ENCODE measurements around the gene MRPL52. TPM values are rescaled to one million over a fixed set of nuclear protein-coding genes. Genes with fewer than 3 reads are reported as not detected.
A peak's percentile ranks its signal among the peaks of the same experiment; 100 is the strongest.
"Not testable (repeated sequence)": the region's sequence is repeated elsewhere in the genome, so short reads cannot be mapped to it uniquely, and the experiment has no call there.

The MRPL52 gene
- polyA plus RNA-seq, 3 donors = 87.6 to 107 (median 93.7) TPM

DNA sequence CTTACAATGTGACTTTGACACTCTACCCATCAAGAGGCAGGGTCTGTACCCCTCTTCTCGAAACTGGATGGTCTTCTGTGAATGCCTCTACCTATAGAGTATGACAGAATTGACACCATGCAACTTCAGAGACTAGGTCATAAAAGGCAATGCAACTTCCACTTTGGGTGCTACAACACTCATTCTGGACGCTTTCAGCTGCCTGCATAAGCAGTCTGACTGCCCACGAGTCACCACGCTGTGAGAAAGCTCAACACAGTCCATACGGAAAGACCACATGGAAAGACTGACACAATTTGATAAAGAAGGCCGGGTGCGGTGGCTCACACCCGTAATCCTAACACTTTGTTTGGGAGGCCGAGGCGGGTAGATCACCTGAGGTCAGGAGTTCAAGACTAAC is 29.3 kb upstream of the MRPL52 start:
- DNase-seq = no peak

GRCh38 chr14:22801716-22802115 is 28.0 kb upstream of the MRPL52 start:
- no peak for DNase-seq

GRCh38 chr14:22802860-22803686 is 26.6 kb upstream of the MRPL52 start:
- no peak for DNase-seq

DNA sequence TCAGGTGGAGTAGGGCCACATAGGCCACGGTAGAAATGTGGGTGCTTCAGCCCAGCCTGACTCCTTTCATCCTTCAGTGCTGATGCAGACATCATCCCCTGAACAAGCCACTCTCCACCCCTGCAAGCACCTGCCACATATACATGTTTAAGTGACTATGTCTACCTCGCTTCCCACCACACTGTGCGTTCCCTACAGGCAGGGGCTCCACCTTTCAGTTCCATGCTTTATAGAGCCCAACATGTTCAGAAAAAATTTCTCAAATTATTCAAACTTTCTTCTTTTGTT is 26.1 kb upstream of the MRPL52 start:
- no peak for DNase-seq

- DNase-seq = not testable (repeated sequence)
Measured at GRCh38 chr14:22805235-22805634, 24.5 kb upstream of the MRPL52 start.

GRCh38 chr14:22807432-22808087 is 22.1 kb upstream of the MRPL52 start:
- DNase-seq = no peak

- DNase-seq = no peak
Measured at GRCh38 chr14:22808388-22809209, 21.1 kb upstream of the MRPL52 start.

GRCh38 chr14:22811722-22812121 is 18.0 kb upstream of the MRPL52 start:
- no peak for DNase-seq

DNA sequence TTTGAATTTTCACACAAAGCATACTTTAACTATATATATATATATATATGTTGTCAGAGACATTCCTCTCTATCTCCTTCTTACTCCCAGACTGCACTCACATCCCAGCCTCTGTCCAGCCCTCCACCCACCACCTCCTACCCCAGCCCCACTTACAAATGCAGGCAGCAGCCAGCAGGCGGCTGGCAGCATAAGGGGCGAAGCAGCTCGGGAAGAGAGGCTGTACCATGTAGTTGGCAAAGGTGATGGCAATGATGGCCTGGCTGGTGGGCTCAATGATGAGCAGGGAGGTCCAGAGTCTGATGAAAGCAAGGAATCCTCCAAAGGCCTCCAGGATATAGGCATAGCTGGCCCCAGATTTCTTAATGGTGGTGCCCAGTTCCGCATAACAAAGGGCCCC is 16.9 kb upstream of the MRPL52 start:
- no peak for DNase-seq

- DNase-seq = no peak
Measured at GRCh38 chr14:22813145-22813544, 16.5 kb upstream of the MRPL52 start.

DNA sequence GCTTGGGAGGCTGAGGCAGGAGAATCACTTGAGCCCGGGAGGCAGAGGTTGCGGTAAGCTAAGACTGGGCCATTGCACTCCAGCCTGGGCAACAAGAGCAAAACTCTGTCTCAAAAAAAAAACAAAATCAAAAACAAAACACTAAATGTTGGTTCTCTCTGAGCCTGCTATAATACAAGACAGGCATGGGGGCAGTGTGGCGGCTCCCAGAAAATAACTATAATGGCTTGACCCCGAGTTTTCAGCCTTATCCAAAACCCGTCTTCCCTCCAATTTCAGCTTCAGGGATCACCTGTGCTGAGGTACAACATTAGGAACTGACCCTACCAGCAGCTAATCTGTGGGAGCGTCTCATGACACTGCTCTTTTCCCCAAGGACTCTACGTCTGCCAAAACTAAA is 15.3 kb upstream of the MRPL52 start:
- DNase-seq = no peak

DNA sequence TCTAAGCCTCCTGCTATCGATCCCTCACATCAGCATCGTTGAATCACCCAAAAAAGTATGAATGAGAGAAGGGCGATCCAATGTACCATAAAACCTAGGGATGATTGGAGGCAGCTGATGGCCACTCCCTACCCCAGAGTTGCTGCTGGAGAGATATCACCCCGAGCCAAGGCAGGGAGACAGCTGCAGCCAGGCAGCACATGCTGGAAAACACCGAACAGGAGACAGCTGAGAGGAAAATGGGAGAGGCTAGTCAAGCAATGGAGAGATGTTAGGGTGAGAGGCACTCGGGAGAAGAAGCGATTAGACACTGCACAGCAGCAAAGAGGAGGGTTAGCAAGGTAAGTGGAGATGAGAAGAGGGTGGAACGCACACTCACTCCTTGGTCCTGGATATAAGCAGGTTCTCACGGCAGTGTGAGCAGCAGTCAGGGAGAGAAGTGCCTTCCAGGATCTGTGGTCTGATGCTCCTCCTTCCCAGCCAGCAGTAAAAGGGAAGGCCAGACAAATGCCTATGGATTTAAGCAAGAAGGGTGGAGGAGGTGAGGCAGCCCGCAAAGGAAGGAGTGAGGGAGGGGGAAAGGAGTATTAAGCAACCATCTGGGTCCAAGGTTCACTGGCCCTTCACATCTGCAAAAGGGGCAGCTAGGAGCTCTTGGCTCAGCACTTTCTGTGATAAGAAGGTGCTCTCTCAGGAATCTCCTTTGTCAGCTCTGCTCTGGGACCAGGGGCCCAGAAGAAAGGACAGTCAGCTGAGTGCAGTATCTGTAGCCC is 14.6 kb upstream of the MRPL52 start, which contains the start of gene SLC7A7:
Gene SLC7A7 (minus strand): TSS at position 495 of the 773 bp plus-strand sequence. CDS start 2,037 bp downstream, outside the sequence.
- DNase-seq = no peak

GRCh38 chr14:22819151-22819988 is 10.3 kb upstream of the MRPL52 start:
- DNase-seq = no peak

GRCh38 chr14:22820731-22821130 is 9.0 kb upstream of the MRPL52 start:
- DNase-seq = no peak

DNA sequence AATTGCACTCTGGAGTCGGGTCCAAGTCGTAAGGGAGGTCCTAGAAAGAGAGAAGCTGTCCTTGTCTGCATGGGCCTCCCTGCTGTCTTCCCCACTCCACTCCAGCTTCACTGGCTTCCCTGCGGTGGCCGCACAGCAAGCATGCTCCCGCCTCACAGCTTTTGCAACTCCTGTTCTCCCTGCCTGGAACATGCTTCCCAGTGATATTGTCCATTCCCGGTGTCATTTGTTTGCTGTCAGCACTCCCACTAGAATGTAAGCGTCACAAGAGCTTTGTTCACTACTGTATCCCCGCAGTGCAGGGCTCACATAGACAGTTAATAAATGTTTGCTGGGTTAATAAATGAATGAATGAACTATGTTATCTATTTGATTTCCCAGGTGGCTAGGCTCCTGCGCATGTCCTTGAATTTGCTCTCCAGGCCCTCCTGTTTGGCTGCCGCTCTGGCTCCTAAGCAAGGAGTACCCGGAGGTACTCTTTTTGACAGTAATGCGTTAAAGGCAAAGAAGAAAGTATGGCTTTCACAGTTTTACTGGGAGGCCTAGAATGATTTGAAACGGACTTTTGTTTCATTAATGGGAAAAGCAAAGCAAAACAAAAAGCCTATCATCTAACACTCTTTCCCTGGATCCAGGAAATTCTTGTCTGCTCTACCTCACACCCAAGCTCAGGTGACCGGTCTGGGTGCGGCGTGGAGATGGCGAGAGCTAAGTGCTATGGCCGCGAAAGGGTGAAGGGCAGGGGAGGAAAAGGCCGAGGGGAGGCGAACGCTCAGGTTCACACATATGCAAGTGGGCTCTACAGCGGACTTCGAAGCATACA is 8.3 kb upstream of the MRPL52 start:
- no peak for DNase-seq

DNA sequence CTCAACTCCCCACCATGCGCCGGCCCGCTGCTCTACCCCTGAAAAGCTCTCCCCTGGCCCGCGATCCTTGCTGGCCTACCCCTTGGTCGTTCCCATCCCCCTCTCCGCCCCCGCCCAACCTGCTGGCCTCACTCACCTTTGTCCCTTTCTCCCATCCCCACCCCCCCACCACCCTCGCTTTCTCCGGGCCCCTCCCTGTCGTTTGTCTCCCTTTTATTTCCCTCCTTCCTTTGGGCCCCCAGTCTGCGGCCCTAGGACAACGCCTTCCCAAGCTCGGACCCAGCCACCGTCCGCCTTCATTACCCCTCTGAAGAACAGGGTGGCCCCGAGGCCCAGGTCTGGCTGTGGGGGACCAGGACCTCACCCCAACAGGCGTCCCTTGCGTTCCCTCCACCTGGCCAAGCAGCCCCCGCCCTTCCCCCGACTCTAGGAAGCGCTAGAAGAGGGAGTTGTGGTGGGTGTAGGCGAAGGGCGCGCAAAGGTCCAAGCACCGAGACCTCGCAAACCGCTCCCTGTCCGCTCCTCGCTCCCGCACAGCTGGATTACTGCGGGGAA is 7.6 kb upstream of the MRPL52 start:
- no peak for DNase-seq

DNA sequence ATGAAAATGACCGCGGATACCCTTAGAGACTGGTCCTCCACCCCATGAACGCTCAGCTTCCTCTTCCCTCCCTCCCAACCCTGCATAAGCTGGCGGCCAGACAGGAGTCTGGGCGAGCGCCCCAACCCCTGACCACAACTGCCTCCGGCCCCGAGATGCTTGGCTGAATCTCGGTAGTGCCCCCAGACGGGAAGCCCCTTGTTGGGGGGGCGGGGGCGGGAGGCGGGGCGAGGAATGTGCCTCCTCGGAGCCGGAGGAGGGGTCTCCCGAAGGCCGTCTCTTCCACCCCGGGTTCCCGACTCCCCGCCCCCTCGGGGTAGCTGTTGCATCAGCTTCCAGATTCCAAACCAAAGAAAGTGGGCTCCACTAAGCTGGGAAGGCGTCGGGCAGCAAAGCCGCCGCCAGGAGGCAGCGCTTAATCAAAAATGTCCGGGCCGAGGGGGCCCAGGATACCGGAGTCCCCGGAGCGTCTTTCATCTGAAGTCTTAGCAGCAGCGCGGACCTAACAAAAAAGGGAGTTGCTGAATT is 7.1 kb upstream of the MRPL52 start:
- DNase-seq = peak; percentile 89

DNA sequence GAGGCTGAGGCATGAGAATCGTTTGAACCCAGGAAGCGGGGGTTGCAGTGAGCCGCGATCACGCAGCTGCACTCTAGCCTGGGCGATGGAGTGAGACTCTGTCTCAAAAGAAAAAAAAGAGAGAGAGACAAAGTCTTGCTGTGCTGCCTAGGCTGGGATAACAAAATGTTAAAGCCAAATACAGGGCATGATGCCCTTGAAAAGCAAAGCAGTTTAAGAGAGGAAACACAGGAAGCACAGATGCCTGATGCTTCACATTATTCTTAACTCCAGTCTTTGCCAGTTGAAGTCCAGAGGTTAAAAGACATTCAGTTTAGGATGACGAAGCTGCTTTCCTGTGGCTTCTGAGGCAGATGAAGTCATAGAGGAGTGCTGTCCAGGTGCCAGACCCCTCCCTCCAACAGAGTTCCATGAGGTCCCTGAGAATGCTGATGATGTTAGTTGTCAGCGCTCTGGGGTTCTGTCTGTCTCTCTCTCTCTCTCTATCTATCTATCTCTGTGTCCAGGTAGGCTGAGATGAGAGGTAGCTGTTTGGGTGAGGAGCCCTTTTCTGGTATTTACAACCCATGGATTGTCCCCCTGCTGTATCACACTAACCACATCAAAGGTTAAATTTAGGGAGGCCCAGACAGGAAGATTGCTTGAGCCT is 4.9 kb upstream of the MRPL52 start:
- DNase-seq = no peak

Measured in renal pelvis (tissue), 4 donors.